Gastrocnemius medialis (tissue), 4 donors: Measurements from ENCODE around the gene LCORL. TPM values are rescaled to one million over a fixed set of nuclear protein-coding genes. Genes with fewer than 3 reads are reported as not detected.

Experiments
- ATAC-seq, 2 donors: fragments of 150-250 bp; one replicate each; pipeline ENCODE4 v1.9.1; 2016
- DNase-seq, 2 donors: peaks; one replicate each; pipeline ENCODE4 v3.0.0-alpha.2; 2019
- H3K27ac ChIP-seq, 4 donors: fragments of 200-600 bp; sonication (generic); 1 replicate in 1 of 4; 2 replicates in 3 of 4; pipeline ENCODE4 v1.5.1; 2016 to 2018; ENCODE audit warnings: mild to moderate bottlenecking in 2 of 4, moderate library complexity in 1 of 4
- H3K27me3 ChIP-seq, 3 donors: fragments of 200-600 bp; sonication (generic) in 2 of 3; 1 replicate in 1 of 3; 2 replicates in 2 of 3; pipeline versions ENCODE4 v1.5.1 to v1.6.0; 2016 to 2019; ENCODE audit warnings: mild to moderate bottlenecking in 1 of 3, moderate library complexity in 1 of 3
- H3K36me3 ChIP-seq, 2 donors: fragments of 200-600 bp; sonication (generic) in 1 of 2; one replicate each; pipeline ENCODE4 v1.5.1; 2017 to 2018
- H3K4me1 ChIP-seq, 2 donors: fragments of 200-600 bp; sonication (generic) in 1 of 2; one replicate each; pipeline ENCODE4 v1.5.1; 2016 to 2017; ENCODE audit warnings: mild to moderate bottlenecking in 2 of 2
- H3K4me3 ChIP-seq, 4 donors: fragments of 200-600 bp; sonication (generic) in 3 of 4; 1 replicate in 1 of 4; 2 replicates in 3 of 4; pipeline ENCODE4 v1.5.1; 2016 to 2019; ENCODE audit warnings: mild to moderate bottlenecking in 2 of 4
- H3K9me3 ChIP-seq, 3 donors: fragments of 200-600 bp; sonication (generic) in 2 of 3; 1 replicate in 1 of 3; 2 replicates in 2 of 3; pipeline ENCODE4 v1.5.1; 2016 to 2019
- CTCF ChIP-seq, 5 experiments: fragments of 450-650 bp in 3 of 5; fragments of 200-600 bp in 2 of 5; sonication (generic) in 2 of 5; IDR thresholded peaks in 4 of 5; conservative IDR thresholded peaks in 1 of 5; 1 replicate in 4 of 5; 2 replicates in 1 of 5; pipeline ENCODE4 v1.5.1; 2016 to 2019; ENCODE audit warnings: antibody characterized with exemption in 5 of 5, mild to moderate bottlenecking in 3 of 5, moderate library complexity in 3 of 5
- POLR2A ChIP-seq, 2 donors: fragments of 450-650 bp; IDR thresholded peaks; one replicate each; pipeline ENCODE4 v1.6.1; 2017; ENCODE audit warnings: antibody characterized with exemption in 2 of 2, mild to moderate bottlenecking in 2 of 2, moderate library complexity in 2 of 2
- in situ Hi-C, 4 donors: fragments of 200-750 bp; cut with MboI; loops; one replicate each; pipeline versions ENCODE4 v1.15.0 to v1.8.0; 2017; ENCODE audit warnings: low sequenced_read_pairs in 4 of 4
- intact Hi-C: fragments of 100-400 bp; cut with DNase I; formaldehyde crosslinking; loops from one replicate; pipeline ENCODE4 v1.15.1; 2023; ENCODE audit warnings: low total_unique reads
- total RNA-seq, 4 donors: library from RNA; depleted of rRNA; stranded (reverse); fragments of >200 nt; gene quantifications; one replicate each; pipeline versions ENCODE4 v1.1.0 to v1.2.3, GENCODE V29; 2016

Gene LCORL
- total RNA-seq: 10 to 100 TPM; 12.8 to 34.7 (median 26.1) TPM

DNA sequence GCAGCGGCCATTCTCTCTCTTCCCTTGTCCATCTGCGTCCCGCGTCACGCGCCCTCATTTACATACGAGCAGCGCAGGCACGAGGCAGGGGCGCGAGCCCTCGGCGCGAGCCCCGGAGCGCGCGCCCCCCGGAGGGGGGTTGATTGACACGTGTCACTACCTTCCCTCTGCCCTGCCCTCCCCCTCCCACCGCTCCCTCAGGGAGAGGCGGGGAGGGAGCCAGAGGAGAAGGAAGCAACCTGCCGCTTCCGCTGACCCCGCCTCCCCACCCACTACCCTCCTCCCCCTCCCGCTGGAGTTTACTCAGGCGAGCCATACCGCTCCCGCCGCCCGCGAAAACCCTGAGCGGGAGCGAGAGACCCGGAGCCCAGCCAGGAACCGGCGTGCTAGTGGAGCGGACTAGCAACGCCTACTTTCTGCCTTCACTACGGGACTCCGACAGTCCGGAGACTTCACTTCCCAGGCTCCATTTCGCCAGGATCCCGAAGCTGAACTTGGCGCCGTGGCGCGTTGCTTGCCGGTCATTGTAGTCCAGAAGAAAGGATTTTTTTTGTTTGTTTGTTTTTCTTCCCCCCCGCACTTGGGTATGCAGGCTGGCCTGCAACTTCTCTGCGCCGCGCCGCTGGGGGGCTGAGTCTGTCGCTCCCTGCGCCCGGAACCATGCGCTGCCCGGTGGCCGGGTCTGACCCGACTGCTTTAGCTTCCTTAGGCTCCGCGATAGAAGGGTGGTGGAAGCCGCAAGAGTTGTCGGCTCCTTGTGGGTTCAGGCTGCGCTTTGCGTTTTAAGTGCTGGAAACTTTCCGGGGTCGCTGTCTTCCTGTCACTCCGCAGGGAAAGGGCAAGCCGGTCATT is at the start of gene LCORL:
LCORL (minus strand) TSS at position 36 of the 852 bp plus-strand sequence; CDS start at position 32, 4 bp downstream.
- in situ Hi-C loops: loop anchor here in 3 of 4 donors (10.0 to 25.0 kb wide), 3 partner anchors 210 to 435 kb away; partner anchors contain the start of genes DCAF16 (in 2 of the 3), LAP3 (in 2 of the 3) and NCAPG (in 2 of the 3)
- DNase-seq (peak; percentile 91 to 95), ATAC-seq (peak; percentile 92)
- intact Hi-C loops: loop anchor here (1.0 to 10.0 kb wide), 4 partner anchors 212 to 1797 kb away; partner anchors contain the start of genes DCAF16, LAP3, NCAPG and QDPR
- peak within 1 kb of the TSS; percentile 88 to 97 (median 96) for H3K27ac ChIP-seq
- no peaks in the 10 kb centered on the region for H3K36me3 ChIP-seq
- H3K27me3 ChIP-seq: no peaks in the 10 kb centered on the region
- TF ChIP-seq CTCF (IDR thresholded peaks at IDR 0.05 in 4 of 5, conservative IDR thresholded peaks at IDR 0.05 in 1 of 5): peak in 2 of 5 experiments; percentile 33 to 38
- peak; percentile 97 for TF ChIP-seq POLR2A (IDR thresholded peaks at IDR 0.05)
- H3K4me3 ChIP-seq: peak within 1 kb of the TSS; percentile 70 to 84 (median 78)
- no peaks in the 10 kb centered on the region for H3K9me3 ChIP-seq
- H3K4me1 ChIP-seq: peaks cover 13 to 24% of the 10 kb centered on the region in 2 donors

GRCh38 chr4:18069810-18070209 is 48.3 kb upstream of the LCORL start:
- ATAC-seq (no peak), DNase-seq (no peak)
- no peaks in the 10 kb centered on the region for H3K4me1 ChIP-seq
- no peaks in the 10 kb centered on the region for H3K9me3 ChIP-seq
- H3K27me3 ChIP-seq: no peaks in the 10 kb centered on the region
- H3K27ac ChIP-seq: peak overlapping the region in 1 of 4 donors; percentile 22
- intact Hi-C loops: no loop called here
- in situ Hi-C loops: no loop called here
- H3K36me3 ChIP-seq: no peaks in the 10 kb centered on the region
- TF ChIP-seq POLR2A (IDR thresholded peaks at IDR 0.05) (no peak), CTCF (IDR thresholded peaks at IDR 0.05 in 4 of 5, conservative IDR thresholded peaks at IDR 0.05 in 1 of 5) (no peak)
- no peak overlapping the region for H3K4me3 ChIP-seq

GRCh38 chr4:18067031-18067430 is 45.5 kb upstream of the LCORL start:
- Histone ChIP-seq H3K36me3 (no peaks in the 10 kb centered on the region), H3K4me3 (no peak overlapping the region), H3K27ac (no peak overlapping the region), H3K4me1 (no peaks in the 10 kb centered on the region), H3K9me3 (no peaks in the 10 kb centered on the region), H3K27me3 (no peaks in the 10 kb centered on the region)
- TF ChIP-seq POLR2A (IDR thresholded peaks at IDR 0.05) (no peak), CTCF (IDR thresholded peaks at IDR 0.05 in 4 of 5, conservative IDR thresholded peaks at IDR 0.05 in 1 of 5) (no peak)
- DNase-seq (no peak), ATAC-seq (no peak)
- in situ Hi-C loops: no loop called here
- intact Hi-C loops: no loop called here

GRCh38 chr4:18063079-18063478 is 41.5 kb upstream of the LCORL start:
- Histone ChIP-seq H3K36me3 (no peaks in the 10 kb centered on the region), H3K27ac (no peak overlapping the region), H3K4me1 (no peaks in the 10 kb centered on the region), H3K4me3 (no peak overlapping the region), H3K9me3 (no peaks in the 10 kb centered on the region), H3K27me3 (no peaks in the 10 kb centered on the region)
- intact Hi-C loops: no loop called here
- DNase-seq: no peak
- TF ChIP-seq CTCF (IDR thresholded peaks at IDR 0.05 in 4 of 5, conservative IDR thresholded peaks at IDR 0.05 in 1 of 5) (no peak), POLR2A (IDR thresholded peaks at IDR 0.05) (no peak)
- ATAC-seq: no peak
- in situ Hi-C loops: no loop called here
